Natural killer cell (primary cell): ENCODE results near the gene SBNO2. TPM values are rescaled to one million over a fixed set of nuclear protein-coding genes. Genes with fewer than 3 reads are reported as not detected.

Experiments
- ATAC-seq, 3 donors: fragments of 150-1000 bp in 2 of 3; fragments of 200-7000 bp in 1 of 3; cut with Tn5 transposase; 1 replicate in 1 of 3; 2 replicates in 2 of 3; pipeline ENCODE4 v1.10.0; 2021; ENCODE audit warnings: mild to moderate bottlenecking in 2 of 3, moderate library complexity in 2 of 3
- DNase-seq, 2 donors: peaks; one replicate each; pipeline versions ENCODE4 v3.0.0 to v3.0.0-alpha.2; 2013 to 2021; ENCODE audit warnings: mixed read lengths in 1 of 2
- H3K27ac ChIP-seq: one replicate; pipeline ENCODE4 v1.5.1; 2013; ENCODE audit warnings: mild to moderate bottlenecking, low read length
- H3K27me3 ChIP-seq: one replicate; pipeline ENCODE4 v1.6.1; 2013; ENCODE audit warnings: low read length; ENCODE audit not compliant: control insufficient read depth, insufficient read depth
- H3K36me3 ChIP-seq: one replicate; pipeline ENCODE4 v1.6.1; 2013; ENCODE audit warnings: low read length; ENCODE audit not compliant: control insufficient read depth, insufficient read depth
- H3K4me1 ChIP-seq: one replicate; pipeline ENCODE4 v1.6.1; 2013; ENCODE audit warnings: low read length; ENCODE audit not compliant: control insufficient read depth, insufficient read depth
- H3K4me3 ChIP-seq: one replicate; pipeline ENCODE4 v1.5.1; 2013; ENCODE audit warnings: low read length
- H3K9me3 ChIP-seq: one replicate; pipeline ENCODE4 v1.6.1; 2013; ENCODE audit warnings: low read length; ENCODE audit not compliant: control insufficient read depth, insufficient read depth
- H3K27ac Mint-ChIP-seq, 2 donors: one replicate each; pipeline ENCODE4 v1.8.0; 2022; ENCODE audit warnings: mild to moderate bottlenecking in 2 of 2, mixed read lengths in 2 of 2, moderate library complexity in 1 of 2
- H3K27me3 Mint-ChIP-seq, 2 donors: one replicate each; pipeline ENCODE4 v1.8.0; 2022; ENCODE audit warnings: low read depth in 2 of 2, mixed read lengths in 2 of 2
- H3K36me3 Mint-ChIP-seq: one replicate; pipeline ENCODE4 v1.8.0; 2022; ENCODE audit warnings: mixed read lengths
- H3K4me1 Mint-ChIP-seq, 2 donors: one replicate each; pipeline ENCODE4 v1.8.0; 2022; ENCODE audit warnings: mixed read lengths in 2 of 2
- H3K4me3 Mint-ChIP-seq: one replicate; pipeline ENCODE4 v1.8.0; 2022; ENCODE audit warnings: mild to moderate bottlenecking, moderate library complexity, mixed read lengths
- H3K9me3 Mint-ChIP-seq, 2 donors: one replicate each; pipeline ENCODE4 v1.8.0; 2022; ENCODE audit warnings: mixed read lengths in 2 of 2
- CTCF ChIP-seq: fragments of 200-600 bp; IDR thresholded peaks from one replicate; pipeline ENCODE4 v1.8.0; 2022; ENCODE audit warnings: antibody characterized with exemption
- WGBS: methylation state at CpG from one replicate; pipeline ENCODE4 v1.1.7; 2013; ENCODE audit warnings: missing lambda C conversion rate; ENCODE audit not compliant: insufficient coverage; 5-methylcytosine and 5-hydroxymethylcytosine counted together
- intact Hi-C: fragments of 100-400 bp; cut with micrococcal nuclease; formaldehyde crosslinking; loops from one replicate; pipeline ENCODE4 v1.14.2; 2022
- total RNA-seq, 4 donors: library from RNA; stranded (reverse); fragments of 120-200 nt in 1 of 4; gene quantifications; one replicate each; pipeline versions ENCODE4 v1.2.3 to v1.2.4, GENCODE V29; 2013 to 2022

Gene SBNO2
- total RNA-seq, 3 donors from 2014 or later (not counting 1 experiment from before 2014, with no cell fraction given), result 92.0 to 106 (median 94.3) TPM

DNA sequence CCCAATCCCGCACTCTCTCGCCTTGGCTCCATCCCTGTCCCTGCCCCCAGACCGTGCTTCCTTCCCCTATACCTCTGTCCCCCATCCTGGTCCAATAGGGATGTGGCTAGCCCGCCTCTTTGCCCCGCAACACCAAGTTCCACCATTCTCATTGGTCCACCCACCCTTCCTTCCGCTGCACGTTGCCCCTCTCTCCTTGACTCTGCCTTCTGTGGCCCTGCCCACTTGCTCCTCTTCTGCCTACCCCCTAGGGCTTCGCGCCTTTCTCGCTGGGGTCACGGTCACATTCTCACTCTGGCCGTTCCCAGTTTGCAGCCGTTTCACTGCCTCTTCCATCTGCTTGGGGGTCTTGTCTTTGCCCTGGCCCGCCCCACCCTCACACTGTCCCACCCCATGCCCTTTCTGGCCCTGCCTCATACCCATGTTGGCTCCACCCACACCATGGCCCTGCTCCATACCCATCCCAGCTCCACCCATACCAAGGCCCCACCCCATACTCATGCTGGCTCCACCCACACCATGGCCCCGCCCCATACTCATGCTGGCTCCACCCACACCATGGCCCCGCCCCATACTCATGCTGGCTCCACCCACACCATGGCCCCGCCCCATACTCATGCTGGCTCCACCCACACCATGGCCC lies 111.6 kb downstream of the SBNO2 start:
- no peak for TF ChIP-seq CTCF
- no peaks in the 10 kb centered on the region for H3K36me3 Mint-ChIP-seq
- no peak overlapping the region for H3K4me3 Mint-ChIP-seq
- H3K27me3 Mint-ChIP-seq, result no peaks in the 10 kb centered on the region
- Histone ChIP-seq H3K4me1 (peaks cover 41% of the 10 kb centered on the region), H3K9me3 (peaks cover 14% of the 10 kb centered on the region), H3K27me3 (no peaks in the 10 kb centered on the region), H3K27ac (no peak overlapping the region), H3K36me3 (peaks cover 6% of the 10 kb centered on the region), H3K4me3 (no peak overlapping the region)
- DNase-seq (no peak), ATAC-seq (peak in 2 of 3 donors; percentile 0)
- H3K27ac Mint-ChIP-seq, result no peak overlapping the region
- no peaks in the 10 kb centered on the region for H3K9me3 Mint-ChIP-seq
- H3K4me1 Mint-ChIP-seq, result peaks cover 13 to 38% of the 10 kb centered on the region in 2 donors
- intact Hi-C loops, result no loop called here
- 97% methylated on average over 16 of the region's 17 CpGs for WGBS

DNA sequence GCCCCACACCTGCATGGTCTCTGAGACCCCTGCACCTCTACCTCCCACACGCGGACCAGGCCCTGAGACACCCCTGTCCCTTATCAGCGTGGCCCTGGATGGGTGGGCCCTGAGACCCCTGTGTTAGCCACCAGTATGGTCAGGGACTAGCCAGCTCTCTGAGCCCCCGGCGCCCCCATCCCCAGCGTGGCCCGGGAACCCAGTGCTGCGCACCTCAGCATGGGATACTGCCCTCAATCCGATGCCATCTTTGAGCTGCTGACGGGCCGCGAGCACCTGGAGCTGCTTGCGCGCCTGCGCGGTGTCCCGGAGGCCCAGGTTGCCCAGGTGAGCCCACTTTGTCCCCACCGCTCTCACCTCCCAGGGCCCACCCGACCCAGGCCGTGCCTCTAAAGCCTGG lies 112.1 kb downstream of the SBNO2 start:
- no peaks in the 10 kb centered on the region for H3K36me3 Mint-ChIP-seq
- no peak for TF ChIP-seq CTCF
- peaks cover 44% of the 10 kb centered on the region for H3K4me1 ChIP-seq
- H3K27me3 ChIP-seq, result no peaks in the 10 kb centered on the region
- no peak overlapping the region for H3K27ac ChIP-seq
- no peak overlapping the region for H3K4me3 Mint-ChIP-seq
- 98% methylated on average over 20 of the region's 20 CpGs for WGBS
- H3K36me3 ChIP-seq, result peaks cover 11% of the 10 kb centered on the region
- H3K27ac Mint-ChIP-seq, result no peak overlapping the region
- ATAC-seq (no peak), DNase-seq (no peak)
- no peak overlapping the region for H3K4me3 ChIP-seq
- H3K9me3 Mint-ChIP-seq, result no peaks in the 10 kb centered on the region
- intact Hi-C loops, result no loop called here
- H3K9me3 ChIP-seq, result peaks cover 19% of the 10 kb centered on the region
- no peaks in the 10 kb centered on the region for H3K27me3 Mint-ChIP-seq
- H3K4me1 Mint-ChIP-seq, result peaks cover 18 to 43% of the 10 kb centered on the region in 2 donors

- intact Hi-C loops, result no loop called here
- 85% methylated on average over 5 of the region's 5 CpGs for WGBS
- H3K9me3 ChIP-seq, result peaks cover 27% of the 10 kb centered on the region
- Mint-ChIP-seq H3K27me3 (no peaks in the 10 kb centered on the region), H3K36me3 (no peaks in the 10 kb centered on the region), H3K27ac (no peak overlapping the region), H3K4me1 (peaks cover 20 to 44% of the 10 kb centered on the region in 2 donors), H3K9me3 (no peaks in the 10 kb centered on the region), H3K4me3 (no peak overlapping the region)
- TF ChIP-seq CTCF, result no peak
- DNase-seq (no peak), ATAC-seq (no peak)
- no peak overlapping the region for H3K27ac ChIP-seq
- no peaks in the 10 kb centered on the region for H3K27me3 ChIP-seq
- H3K36me3 ChIP-seq, result peaks cover 22% of the 10 kb centered on the region
- peaks cover 33% of the 10 kb centered on the region for H3K4me1 ChIP-seq
- no peak overlapping the region for H3K4me3 ChIP-seq
These were observed 113.4 kb downstream of the SBNO2 start for GRCh38 chr19:1060689-1061088.

- Histone ChIP-seq H3K4me3 (no peak overlapping the region), H3K4me1 (peaks cover 10% of the 10 kb centered on the region), H3K27me3 (no peaks in the 10 kb centered on the region), H3K36me3 (peaks cover 30% of the 10 kb centered on the region), H3K27ac (no peak overlapping the region), H3K9me3 (peaks cover 27% of the 10 kb centered on the region)
- Mint-ChIP-seq H3K4me1 (peaks cover 14 to 18% of the 10 kb centered on the region in 2 donors), H3K4me3 (no peak overlapping the region), H3K27me3 (no peaks in the 10 kb centered on the region), H3K36me3 (no peaks in the 10 kb centered on the region), H3K9me3 (no peaks in the 10 kb centered on the region), H3K27ac (peak overlapping the region in 1 of 2 donors; percentile 54)
- DNase-seq (peak in 1 of 2 donors; percentile 51), ATAC-seq (no peak)
- intact Hi-C loops, result loop anchor here (5.0 kb wide), 1 partner anchor 134 kb away; no protein-coding TSS in a partner anchor
- 68% methylated on average over 5 of the region's 5 CpGs for WGBS
- TF ChIP-seq CTCF, result no peak
These were observed 116.0 kb downstream of the SBNO2 start for GRCh38 chr19:1058112-1058511.
